HG02759 (cell line): ENCODE measurements around the gene MGP.

ENCODE experiments used
- ATAC-seq: cut with Tn5 transposase; IDR thresholded peaks from one replicate; pipeline ENCODE4 v1.9.1; 2021; ENCODE audit warnings: mild to moderate bottlenecking, moderate library complexity; ENCODE audit not compliant: unreplicated experiment

Gene MGP

GRCh38 chr12:14903386-14904098 is 17.9 kb upstream of the MGP start:
- no peak for ATAC-seq

GRCh38 chr12:14902465-14902864 is 16.8 kb upstream of the MGP start:
- no peak for ATAC-seq

DNA sequence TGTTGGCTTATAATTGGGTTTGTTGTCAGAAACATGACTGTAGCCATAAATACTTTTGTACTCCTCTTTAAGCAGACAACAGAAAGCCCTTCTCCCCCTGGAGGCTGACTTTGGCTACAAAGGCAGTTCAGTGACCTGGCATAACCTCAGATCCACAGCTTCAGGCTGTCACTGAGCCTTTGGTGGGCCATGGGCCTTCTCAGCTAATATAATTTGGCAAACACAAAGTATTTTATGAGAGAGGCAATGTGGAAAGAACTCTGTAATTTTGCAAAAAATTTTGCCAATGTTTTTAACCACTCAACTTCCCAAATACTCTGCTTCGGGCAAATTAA is 15.5 kb upstream of the MGP start:
- no peak for ATAC-seq

DNA sequence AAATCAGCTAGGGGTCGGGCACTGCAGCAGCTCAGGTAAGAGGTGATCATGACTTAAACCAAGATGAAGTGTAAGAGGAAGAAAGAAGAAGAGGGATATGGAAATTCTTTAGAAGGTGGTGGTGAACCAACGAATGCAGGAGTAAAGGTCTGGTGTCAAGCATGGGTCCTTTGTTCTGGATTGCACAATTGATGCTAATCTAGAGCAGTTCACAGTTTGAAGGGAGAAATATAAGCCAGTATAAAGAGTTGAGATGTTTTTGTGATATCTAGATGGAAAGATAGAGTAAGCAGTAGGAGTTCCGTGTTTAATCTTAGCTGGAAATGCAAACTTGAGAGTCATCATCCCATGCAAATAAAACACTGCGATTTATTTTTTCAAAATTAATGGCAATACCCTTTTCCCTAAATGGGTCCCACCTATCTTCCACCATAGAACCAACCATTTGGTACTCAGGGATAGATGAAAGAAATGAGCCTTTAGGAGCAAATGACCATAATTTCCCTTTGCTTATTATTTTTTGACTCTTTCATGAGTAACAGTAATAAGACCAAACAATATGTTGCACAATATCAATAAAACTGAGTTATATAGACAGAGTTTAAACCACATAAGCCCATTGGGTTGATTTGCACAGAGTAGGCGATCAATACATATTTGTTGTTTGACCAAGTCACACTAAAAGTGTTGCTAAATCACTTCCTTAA is 15.0 kb upstream of the MGP start:
- no peak for ATAC-seq

DNA sequence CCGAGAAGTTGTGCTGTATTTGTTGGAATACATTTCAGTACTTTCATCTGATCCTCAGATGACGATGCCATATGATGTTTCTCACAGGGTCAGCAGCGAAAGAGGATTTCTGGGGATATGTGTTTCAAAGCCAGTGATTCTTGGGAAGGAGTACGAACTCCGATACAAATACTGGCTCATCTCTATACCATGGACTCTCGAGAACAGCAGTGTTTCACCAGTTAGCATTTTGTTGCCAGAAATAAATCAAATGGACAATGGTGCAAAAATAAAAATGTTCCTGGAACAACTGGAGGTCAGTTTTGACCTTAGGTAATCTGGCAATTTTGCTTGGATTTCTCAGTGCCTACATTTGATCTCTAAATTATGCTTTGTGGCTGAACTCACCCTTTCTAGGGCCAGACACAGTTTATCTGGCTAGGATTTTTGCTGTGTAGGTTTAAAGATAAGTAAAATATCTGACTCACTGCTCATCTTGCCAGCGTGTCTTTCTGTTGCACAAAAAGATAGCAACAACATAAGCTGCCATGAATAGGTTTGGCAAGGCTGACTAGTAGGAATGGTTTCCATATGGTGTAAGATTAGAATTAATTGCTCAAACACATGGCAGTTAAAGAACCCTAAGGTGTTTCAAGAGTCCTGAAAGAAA is 11.0 kb upstream of the MGP start:
- ATAC-seq: no peak

- no peak for ATAC-seq
Observed at GRCh38 chr12:14893506-14894250, 8.0 kb upstream of the MGP start.

- ATAC-seq: no peak
Observed at GRCh38 chr12:14892726-14893505, 7.3 kb upstream of the MGP start.

DNA sequence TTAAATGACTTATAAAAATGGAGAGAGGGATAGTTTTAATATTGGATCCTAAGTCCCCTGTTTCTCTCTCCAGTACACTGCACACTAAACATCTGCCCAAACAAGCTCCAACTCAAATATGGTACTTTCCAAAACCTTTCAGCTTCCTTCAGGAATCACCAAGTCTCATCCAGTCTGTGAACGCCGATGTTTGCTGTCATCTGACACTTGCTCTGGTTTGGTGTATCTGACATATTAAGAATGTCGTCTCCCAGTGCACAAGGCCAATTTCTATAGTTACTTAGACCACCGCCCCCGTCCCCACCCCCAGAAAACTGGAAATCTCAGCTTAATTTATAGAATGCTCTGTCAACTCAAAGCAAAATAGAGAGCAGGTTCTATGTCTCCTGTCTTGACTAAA is 5.0 kb upstream of the MGP start:
- ATAC-seq: no peak

DNA sequence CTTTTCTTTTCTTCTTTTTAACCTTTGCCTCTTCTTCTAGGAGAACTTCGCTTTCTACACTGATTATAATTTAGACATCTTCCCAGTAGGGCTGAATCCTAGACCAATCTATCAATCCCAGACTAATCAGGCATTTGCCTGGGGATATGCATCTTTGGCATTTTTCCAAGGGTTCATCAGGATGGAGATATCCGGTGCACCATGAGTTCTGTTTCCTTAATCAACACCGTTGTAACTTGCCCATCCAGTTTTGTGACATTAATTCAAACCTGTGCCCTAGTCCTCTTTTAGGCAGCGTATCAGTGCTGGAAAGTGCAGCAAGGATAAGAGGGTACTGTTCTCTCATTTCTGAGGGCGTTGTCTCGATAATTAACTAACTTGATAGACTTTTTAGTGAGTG is 617 bp upstream of the MGP start:
- ATAC-seq: no peak

DNA sequence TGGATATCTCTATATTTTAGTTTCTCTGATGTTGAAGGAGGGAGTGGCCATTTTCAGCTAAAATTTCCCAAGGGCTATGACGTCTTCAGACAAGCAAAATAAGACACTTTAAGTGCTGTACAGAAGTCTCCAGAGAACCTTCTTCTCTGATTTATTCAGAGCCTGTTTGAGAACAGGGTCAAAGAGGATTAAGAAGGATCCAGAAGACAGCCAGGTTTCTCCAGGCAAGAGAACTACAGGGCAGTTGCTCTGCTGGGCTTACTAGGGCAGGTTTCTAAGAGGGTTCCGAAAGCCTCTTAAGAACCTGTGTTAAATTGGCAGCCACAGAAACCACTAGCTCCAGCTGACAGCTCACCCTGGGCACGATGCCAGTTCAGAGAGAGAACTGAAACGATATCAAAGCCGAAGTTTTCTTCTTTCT is 1.2 kb downstream of the MGP start:
- peak; percentile 96 for ATAC-seq

- ATAC-seq: no peak
Observed at GRCh38 chr12:14883686-14884085, 2.0 kb downstream of the MGP start.

DNA sequence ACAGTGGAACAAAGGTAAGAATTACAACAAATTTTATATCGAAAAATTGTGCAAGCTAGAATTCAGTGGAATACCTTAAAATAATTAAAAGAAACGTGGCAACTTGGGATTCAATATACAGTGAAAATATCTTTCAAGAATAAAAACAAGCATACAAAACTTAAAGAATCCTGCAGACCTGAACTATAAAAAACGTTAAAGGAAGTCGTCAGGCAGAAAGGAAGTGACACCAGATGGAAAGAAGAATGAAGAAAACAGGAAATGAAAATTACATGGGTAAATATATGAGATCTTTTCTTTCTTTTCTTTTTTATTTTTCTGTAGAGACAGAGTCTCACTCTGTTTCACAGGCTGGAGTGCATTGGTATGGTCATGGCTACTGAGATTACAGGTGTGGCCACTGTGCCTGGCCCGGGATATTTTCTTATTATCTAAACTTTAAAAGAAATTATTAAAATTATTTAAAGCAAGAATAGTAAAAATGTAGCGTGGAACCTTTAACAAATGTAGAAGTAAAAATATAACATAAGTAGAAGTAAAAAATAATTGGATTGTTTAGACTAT is 4.7 kb downstream of the MGP start:
- ATAC-seq: no peak

- ATAC-seq: no peak
Observed at GRCh38 chr12:14879222-14879933, 6.3 kb downstream of the MGP start.

DNA sequence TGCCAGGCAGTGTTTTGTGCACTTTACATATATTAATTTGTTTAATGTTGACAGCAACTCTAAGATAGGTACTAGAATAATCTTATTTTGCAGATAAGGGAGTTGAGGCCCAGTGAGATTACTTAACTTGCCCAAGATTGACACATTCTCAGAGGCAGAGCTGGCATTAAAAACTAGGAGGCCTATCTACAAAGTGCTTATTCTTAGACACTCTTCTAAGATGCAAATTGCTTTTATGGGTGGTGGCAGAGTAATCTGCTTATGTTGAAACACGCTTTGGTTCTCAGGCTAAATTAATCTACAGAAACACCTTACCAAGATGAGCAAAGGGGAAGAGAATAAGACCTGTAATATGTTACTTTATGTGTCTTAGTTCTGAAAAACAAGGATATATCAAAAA is 7.2 kb downstream of the MGP start:
- ATAC-seq: no peak

DNA sequence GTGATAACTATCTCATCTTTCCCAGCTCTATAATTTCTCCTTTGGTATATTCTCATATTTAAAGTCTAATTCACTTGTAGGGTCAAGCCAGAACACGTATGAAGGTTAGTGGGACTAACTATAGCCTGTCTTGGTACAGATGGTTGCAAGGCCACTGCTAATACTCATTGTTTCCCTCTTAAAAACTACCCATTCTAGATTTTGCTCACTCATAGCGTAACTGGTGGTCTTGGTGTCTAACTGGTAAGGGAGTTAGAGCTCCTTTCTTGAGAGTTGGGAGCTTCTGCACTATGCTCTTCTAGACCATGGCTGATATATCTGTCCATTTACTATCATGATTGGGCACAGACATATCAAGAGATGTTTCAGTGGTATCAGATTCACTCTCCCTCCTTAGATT is 8.8 kb downstream of the MGP start:
- no peak for ATAC-seq

DNA sequence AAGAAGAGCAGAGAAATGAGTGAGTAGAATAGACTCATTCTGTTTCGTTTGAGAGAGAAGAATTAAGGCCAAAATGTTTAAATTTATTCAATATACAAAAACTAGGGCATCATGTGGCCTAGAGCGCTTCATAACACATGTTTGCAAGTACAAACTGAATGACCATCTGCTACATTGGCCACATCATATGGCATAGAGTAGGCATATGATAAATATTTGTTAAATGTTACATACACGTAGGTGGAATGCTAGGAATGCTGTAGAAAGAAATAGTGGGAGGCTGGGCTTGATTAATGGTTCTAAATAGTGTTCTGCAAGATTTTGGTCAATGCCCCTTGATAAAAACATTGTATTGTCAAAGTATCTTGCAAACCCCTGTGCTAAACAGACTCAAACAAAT is 10.8 kb downstream of the MGP start:
- no peak for ATAC-seq

- ATAC-seq: no peak
Observed at GRCh38 chr12:14873440-14874185, 12.0 kb downstream of the MGP start.

DNA sequence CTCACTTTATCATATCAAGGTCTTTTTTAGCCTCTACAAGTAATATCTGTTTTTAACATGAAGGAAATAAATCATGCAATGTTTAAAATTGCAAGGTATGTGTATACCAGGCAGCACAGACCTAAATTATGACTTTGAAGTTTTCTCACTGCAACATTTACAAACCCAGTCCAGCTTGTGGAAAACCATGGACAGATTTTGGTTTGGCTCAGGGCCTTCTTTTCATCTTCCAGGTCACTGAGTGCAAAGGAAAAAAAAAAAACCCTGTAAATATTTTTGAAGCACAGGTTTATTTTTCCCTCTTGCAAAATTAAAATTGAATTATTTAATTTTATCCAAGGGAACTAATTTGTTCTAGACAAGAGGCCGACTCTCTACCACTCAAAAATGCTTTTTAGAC is 13.8 kb downstream of the MGP start:
- ATAC-seq: no peak

GRCh38 chr12:14871247-14871646 is 14.4 kb downstream of the MGP start:
- no peak for ATAC-seq
